ENCODE data around the gene AGFG1. TPM values are rescaled to one million over a fixed set of nuclear protein-coding genes. Genes with fewer than 3 reads are reported as not detected.

The AGFG1 gene
- total RNA-seq, 1 donor from 2014 or later: 75.1 TPM

DNA sequence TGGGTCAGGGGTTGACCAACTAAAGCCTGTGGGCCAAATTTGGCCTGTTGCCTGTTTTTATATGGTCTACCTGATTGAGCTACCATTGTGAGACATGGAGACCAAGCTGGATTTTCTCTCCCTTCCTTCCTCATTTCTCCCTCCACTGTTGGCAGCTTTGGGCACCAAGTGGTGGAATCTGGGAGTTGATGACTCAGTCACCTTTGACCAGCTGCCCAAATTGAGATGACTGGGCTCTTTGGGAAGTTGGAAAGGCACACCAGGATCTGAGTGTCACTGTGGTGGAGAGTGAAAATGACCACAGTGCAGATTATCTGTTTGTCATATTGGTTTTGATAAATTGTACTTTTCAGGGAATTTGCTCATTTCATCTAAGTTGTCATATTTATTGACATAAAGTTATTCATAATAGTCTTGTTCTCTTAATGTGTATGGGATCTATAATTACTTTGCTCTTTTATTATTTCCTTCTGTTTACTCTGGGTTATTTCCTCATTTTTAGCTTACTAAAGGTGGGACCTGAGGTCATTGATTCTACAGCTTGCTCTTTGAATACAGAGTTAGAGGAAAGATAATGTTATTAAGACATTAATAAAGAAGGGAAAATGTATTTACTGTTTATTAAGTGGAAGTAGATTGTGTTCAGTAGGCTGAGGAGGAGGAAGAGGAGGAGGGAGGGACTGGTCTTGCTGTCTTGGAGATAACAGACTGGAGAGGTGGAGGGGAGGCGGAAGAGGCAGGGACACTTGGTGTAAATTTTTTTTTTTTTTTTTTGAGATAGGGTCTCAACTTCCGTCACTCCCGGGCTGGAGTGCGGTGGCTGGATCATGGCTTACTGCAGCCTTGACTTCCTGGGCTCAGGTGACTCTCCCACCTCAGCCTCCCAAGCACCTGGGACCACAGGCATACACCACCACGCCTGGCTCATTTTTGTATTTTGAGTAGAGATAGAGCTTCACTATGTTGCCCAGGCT is 31.8 kb downstream of the AGFG1 start:
- Histone ChIP-seq H3K36me3 (ENCODE audit: control insufficient read depth, insufficient read depth, low read length) (no peaks in the 10 kb centered on the region), H3K4me3 (ENCODE audit: low read depth, low read length) (no peak overlapping the region), H3K27me3 (ENCODE audit: control insufficient read depth, insufficient read depth, low read length) (no peaks in the 10 kb centered on the region)
- TF ChIP-seq, protein P1, sequence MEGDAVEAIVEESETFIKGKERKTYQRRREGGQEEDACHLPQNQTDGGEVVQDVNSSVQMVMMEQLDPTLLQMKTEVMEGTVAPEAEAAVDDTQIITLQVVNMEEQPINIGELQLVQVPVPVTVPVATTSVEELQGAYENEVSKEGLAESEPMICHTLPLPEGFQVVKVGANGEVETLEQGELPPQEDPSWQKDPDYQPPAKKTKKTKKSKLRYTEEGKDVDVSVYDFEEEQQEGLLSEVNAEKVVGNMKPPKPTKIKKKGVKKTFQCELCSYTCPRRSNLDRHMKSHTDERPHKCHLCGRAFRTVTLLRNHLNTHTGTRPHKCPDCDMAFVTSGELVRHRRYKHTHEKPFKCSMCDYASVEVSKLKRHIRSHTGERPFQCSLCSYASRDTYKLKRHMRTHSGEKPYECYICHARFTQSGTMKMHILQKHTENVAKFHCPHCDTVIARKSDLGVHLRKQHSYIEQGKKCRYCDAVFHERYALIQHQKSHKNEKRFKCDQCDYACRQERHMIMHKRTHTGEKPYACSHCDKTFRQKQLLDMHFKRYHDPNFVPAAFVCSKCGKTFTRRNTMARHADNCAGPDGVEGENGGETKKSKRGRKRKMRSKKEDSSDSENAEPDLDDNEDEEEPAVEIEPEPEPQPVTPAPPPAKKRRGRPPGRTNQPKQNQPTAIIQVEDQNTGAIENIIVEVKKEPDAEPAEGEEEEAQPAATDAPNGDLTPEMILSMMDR (IDR thresholded peaks at IDR 0.05; ENCODE audit: insufficient read depth, low read length, poor library complexity, severe bottlenecking): no peak
- no peak for DNase-seq (ENCODE audit: low read depth)

GRCh38 chr2:227504700-227505099 is 32.7 kb downstream of the AGFG1 start:
- TF ChIP-seq, protein P1 (IDR thresholded peaks at IDR 0.05; ENCODE audit: insufficient read depth, low read length, poor library complexity, severe bottlenecking): no peak
- no peak for DNase-seq (ENCODE audit: low read depth)
- Histone ChIP-seq H3K4me3 (ENCODE audit: low read depth, low read length) (no peak overlapping the region), H3K27me3 (ENCODE audit: control insufficient read depth, insufficient read depth, low read length) (no peaks in the 10 kb centered on the region), H3K36me3 (ENCODE audit: control insufficient read depth, insufficient read depth, low read length) (no peaks in the 10 kb centered on the region)

DNA sequence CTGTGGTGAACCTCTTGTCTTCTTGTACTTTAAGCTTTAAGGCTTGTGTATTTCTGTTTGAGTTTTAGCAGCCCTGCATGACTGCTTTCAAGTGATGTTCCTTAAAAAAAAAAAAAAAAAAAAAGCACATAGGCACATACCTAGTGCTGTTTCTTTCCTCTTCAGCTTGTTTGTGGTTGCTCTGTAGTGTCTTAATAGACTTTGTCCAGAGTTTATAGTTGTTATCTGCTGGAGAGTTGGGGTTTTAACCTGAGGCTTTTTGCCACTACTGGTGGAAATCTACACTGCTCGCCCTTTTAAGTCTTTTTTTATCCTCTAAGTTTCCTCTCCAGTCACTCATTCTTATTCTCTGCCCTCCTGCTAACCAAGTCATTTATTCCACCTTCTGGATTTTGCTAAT is 34.5 kb downstream of the AGFG1 start:
- TF ChIP-seq, protein P1 (IDR thresholded peaks at IDR 0.05; ENCODE audit: insufficient read depth, low read length, poor library complexity, severe bottlenecking): no peak
- Histone ChIP-seq H3K4me3 (ENCODE audit: low read depth, low read length) (no peak overlapping the region), H3K27me3 (ENCODE audit: control insufficient read depth, insufficient read depth, low read length) (no peaks in the 10 kb centered on the region), H3K36me3 (ENCODE audit: control insufficient read depth, insufficient read depth, low read length) (no peaks in the 10 kb centered on the region)
- DNase-seq (ENCODE audit: low read depth): no peak

- no peak for DNase-seq (ENCODE audit: low read depth)
- Histone ChIP-seq H3K27me3 (ENCODE audit: control insufficient read depth, insufficient read depth, low read length) (no peaks in the 10 kb centered on the region), H3K4me3 (ENCODE audit: low read depth, low read length) (no peak overlapping the region), H3K36me3 (ENCODE audit: control insufficient read depth, insufficient read depth, low read length) (no peaks in the 10 kb centered on the region)
- TF ChIP-seq, protein P1 (IDR thresholded peaks at IDR 0.05; ENCODE audit: insufficient read depth, low read length, poor library complexity, severe bottlenecking): no peak
These were observed 36.0 kb downstream of the AGFG1 start for GRCh38 chr2:227507963-227508362.

DNA sequence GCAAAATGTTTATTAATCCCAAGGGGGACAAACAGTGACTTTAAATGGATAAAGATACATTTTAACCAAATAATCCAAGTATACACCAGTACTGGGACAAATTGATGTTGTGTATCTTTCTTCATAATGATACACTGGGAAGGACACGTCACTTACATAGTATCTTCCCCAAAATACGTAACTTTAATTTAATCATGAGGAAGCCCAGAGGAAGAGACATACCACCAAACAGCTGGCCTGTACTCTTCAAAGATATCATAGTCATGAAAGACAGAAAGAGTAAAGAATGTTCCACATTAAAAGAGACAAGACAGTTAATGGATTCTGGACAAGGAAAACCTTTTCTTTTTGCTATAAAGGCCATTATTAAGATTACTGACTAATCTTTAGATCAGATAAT is 37.1 kb downstream of the AGFG1 start:
- DNase-seq (ENCODE audit: low read depth): no peak
- H3K4me3 ChIP-seq (ENCODE audit: low read depth, low read length): no peak overlapping the region
- TF ChIP-seq, protein P1 (IDR thresholded peaks at IDR 0.05; ENCODE audit: insufficient read depth, low read length, poor library complexity, severe bottlenecking): no peak
- no peaks in the 10 kb centered on the region for H3K36me3 ChIP-seq (ENCODE audit: control insufficient read depth, insufficient read depth, low read length)
- H3K27me3 ChIP-seq (ENCODE audit: control insufficient read depth, insufficient read depth, low read length): no peaks in the 10 kb centered on the region
